Mucosa of stomach (tissue), 1 donor: ENCODE data around the gene BPIFB6.

ENCODE experiments used
- H3K27me3 ChIP-seq: one replicate; pipeline ENCODE4 v1.7.0; 2013; ENCODE audit warnings: mild to moderate bottlenecking, low read length; ENCODE audit not compliant: control insufficient read depth, insufficient read depth
- H3K36me3 ChIP-seq: one replicate; pipeline ENCODE4 v1.7.0; 2013; ENCODE audit warnings: low read length; ENCODE audit not compliant: control insufficient read depth, insufficient read depth
- H3K4me1 ChIP-seq: one replicate; pipeline ENCODE4 v1.7.0; 2013; ENCODE audit warnings: mild to moderate bottlenecking, low read length; ENCODE audit not compliant: control insufficient read depth, insufficient read depth
- H3K4me3 ChIP-seq: one replicate; pipeline ENCODE4 v1.7.0; 2013; ENCODE audit warnings: low read length
- H3K9ac ChIP-seq: one replicate; pipeline ENCODE4 v1.7.0; 2013; ENCODE audit warnings: mild to moderate bottlenecking, low read length, moderate library complexity
- H3K9me3 ChIP-seq: one replicate; pipeline ENCODE4 v1.7.0; 2013; ENCODE audit warnings: mild to moderate bottlenecking, low read length, moderate library complexity; ENCODE audit not compliant: control insufficient read depth
- donor health status: Pancreatic carcinoma.

The BPIFB6 gene

DNA sequence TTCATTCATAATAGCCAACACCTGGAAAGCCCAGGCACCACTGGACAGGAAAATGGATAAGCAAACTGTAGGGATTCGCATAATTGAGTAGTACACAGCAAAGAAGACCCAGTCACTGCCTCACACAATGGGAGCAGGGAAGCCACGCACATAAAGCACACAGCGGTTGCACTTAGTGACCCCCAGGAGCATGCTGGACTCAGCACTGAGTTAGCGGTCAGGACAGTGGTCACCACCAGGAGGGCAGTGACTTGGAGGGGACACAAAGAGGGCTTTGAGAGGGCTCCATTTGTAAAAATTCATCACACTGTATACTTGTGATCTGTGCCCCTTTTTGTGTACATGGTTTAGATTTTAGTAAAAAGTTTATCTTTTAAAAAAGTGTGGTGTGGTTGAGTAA is 19.9 kb downstream of the BPIFB6 start:
- H3K9me3 ChIP-seq, result no peaks in the 10 kb centered on the region
- no peaks in the 10 kb centered on the region for H3K27me3 ChIP-seq
- H3K9ac ChIP-seq, result no peak overlapping the region
- no peak overlapping the region for H3K4me3 ChIP-seq
- no peaks in the 10 kb centered on the region for H3K4me1 ChIP-seq
- no peaks in the 10 kb centered on the region for H3K36me3 ChIP-seq

DNA sequence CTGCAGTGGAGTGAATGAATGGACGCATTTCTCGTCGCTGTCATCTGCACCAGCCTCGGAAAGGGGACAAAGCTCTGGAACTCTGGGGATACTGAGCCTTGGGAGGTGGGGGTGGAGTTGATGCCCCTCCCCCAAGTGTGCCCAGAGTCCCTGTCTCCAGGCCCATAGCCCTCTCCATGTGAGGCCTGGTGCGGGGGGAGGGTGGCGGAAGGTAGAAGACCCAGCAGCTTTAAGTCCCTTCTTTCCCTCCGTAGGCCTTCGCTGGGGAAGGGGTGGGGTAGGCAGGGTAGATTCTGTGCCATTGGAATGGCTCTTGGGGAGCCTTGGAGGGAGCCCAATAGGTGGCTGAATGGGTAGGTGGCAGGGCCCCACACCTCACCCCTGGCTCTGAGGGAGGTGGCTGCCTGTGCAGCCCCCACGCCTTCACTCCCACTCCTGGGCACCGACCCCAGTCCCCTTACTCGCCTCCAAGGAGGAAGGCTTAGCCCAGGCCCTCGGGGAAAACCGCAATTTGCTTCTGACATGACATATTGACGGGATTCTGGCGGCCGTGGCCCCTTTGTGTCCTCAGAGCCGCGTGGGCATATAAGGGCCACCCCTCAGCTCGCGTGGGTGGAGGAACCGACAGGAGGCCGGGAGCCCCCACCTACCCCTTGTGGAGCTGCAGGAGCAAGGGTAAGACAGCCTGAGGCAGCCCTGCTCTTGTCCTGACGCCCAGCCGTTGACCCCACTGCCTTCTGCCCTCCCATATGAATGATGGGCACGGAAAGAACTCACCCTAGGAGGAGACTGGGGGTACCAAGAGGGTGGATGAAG is 22.1 kb downstream of the BPIFB6 start, which contains the start of gene BPIFB3:
TSS of gene BPIFB3 (plus strand) at position 613 of the 816 bp plus-strand sequence. CDS start 1,533 bp downstream, outside the sequence.
- H3K9ac ChIP-seq, result no peak within 1 kb of the TSS
- H3K9me3 ChIP-seq, result no peaks in the 10 kb centered on the region
- H3K36me3 ChIP-seq, result no peaks in the 10 kb centered on the region
- H3K4me1 ChIP-seq, result no peaks in the 10 kb centered on the region
- H3K27me3 ChIP-seq, result no peaks in the 10 kb centered on the region
- no peak within 1 kb of the TSS for H3K4me3 ChIP-seq

DNA sequence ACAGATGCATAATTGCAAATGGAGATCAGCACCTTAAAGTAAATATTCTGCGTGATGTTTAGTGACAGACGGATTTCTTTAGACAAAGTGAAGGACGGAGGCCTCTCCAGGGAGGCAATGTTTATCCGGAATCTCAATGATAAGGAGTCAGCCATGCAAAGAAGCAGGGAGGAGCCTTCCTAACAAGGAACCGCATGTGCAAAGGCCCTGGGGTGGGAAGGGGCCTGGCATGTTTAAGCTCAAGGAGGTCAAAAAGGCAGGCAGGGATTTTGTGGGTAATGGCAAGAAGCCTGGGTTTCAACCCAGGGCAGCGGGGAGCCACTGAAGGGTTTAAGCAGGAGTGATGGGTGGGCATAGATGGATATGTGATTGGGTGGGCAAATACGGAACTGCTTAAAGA is 22.9 kb downstream of the BPIFB6 start:
- no peaks in the 10 kb centered on the region for H3K9me3 ChIP-seq
- H3K36me3 ChIP-seq, result no peaks in the 10 kb centered on the region
- H3K9ac ChIP-seq, result no peak overlapping the region
- no peaks in the 10 kb centered on the region for H3K4me1 ChIP-seq
- H3K4me3 ChIP-seq, result no peak overlapping the region
- no peaks in the 10 kb centered on the region for H3K27me3 ChIP-seq

DNA sequence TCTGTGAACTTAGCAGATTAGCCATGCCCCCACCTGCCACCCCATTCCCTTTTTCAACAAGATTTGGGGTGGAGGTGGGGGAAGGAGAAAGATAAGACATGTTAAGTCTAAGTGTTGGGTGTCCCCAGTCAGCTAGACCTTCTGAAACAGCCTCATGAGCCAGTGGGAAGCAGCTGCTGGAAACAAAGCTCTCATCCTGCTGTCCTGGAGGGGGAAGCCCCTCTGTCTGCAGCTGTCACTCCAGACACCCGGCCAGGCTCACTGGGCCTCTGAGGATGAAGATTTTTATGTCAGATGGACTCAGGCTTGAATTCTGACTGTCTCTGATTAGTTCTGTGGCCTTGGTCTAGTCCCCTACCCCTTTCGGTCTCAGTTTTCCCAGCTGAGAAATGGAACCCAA is 23.3 kb downstream of the BPIFB6 start:
- no peaks in the 10 kb centered on the region for H3K27me3 ChIP-seq
- H3K4me3 ChIP-seq, result no peak overlapping the region
- no peak overlapping the region for H3K9ac ChIP-seq
- no peaks in the 10 kb centered on the region for H3K9me3 ChIP-seq
- no peaks in the 10 kb centered on the region for H3K4me1 ChIP-seq
- no peaks in the 10 kb centered on the region for H3K36me3 ChIP-seq

DNA sequence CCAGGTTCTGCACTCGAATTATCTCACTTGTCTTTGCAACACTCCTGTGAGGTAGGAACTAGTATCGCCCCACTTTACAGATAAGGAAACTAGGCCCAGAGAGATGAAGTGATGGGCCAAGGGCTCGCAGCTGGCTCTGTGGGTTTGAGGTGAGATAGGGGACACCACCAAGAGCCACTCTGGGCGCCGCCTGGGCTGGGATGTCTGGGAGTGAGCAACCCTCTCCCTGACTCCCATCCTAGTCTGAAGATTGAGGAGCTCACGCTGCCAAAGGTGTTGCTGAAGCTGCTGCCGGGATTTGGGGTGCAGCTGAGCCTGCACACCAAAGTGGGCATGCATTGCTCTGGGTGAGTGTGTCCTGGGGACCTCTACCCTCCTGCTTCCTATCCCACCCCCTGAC is 27.7 kb downstream of the BPIFB6 start:
- Histone ChIP-seq H3K4me3 (no peak overlapping the region), H3K9ac (no peak overlapping the region), H3K4me1 (no peaks in the 10 kb centered on the region), H3K27me3 (no peaks in the 10 kb centered on the region), H3K9me3 (no peaks in the 10 kb centered on the region), H3K36me3 (no peaks in the 10 kb centered on the region)

DNA sequence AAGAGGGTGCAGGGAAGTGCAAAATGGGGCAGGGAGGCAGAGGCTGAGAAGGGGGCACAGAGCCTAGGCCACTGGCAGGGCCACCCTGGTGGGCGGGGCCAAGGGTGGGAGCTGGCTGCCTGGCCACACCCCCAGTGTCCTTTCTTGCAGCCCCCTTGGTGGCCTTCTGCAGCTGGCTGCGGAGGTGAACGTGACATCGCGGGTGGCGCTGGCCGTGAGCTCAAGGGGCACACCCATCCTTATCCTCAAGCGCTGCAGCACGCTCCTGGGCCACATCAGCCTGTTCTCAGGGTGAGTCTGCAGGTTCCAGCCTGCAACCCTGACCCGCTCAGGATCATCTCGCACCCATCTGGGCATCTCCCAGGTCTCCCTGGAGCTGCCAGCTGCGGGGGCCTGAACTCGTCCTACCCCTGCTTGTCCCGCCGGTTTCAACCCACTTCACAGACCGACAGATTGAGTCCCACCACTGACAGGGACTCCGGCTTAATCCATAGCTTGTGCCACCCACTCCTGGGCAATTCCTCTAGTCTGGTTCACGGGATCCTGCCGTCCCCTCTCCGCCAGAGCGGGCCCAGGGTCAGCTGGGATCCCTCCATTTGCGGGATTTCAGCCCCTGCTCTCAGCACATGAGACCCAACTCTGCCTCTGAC is 28.4 kb downstream of the BPIFB6 start:
- Histone ChIP-seq H3K36me3 (no peaks in the 10 kb centered on the region), H3K9ac (no peak overlapping the region), H3K27me3 (no peaks in the 10 kb centered on the region), H3K9me3 (no peaks in the 10 kb centered on the region), H3K4me1 (no peaks in the 10 kb centered on the region), H3K4me3 (no peak overlapping the region)

DNA sequence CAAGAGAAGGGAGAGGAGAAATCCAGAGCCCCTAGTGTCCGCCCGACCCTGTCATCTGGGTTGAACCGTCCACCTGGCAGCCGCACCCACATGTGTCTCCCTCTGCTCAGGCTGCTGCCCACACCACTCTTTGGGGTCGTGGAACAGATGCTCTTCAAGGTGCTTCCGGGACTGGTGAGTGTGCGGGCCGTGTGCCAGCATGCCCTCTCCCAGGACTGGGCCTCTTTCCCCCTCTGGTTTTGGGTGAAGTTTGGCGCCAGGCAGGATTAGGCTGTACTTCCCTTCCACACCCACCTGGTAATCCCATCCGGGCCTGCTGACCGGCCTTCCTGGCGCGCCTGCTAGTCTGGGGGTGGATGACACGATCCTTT is 30.2 kb downstream of the BPIFB6 start:
- Histone ChIP-seq H3K36me3 (no peaks in the 10 kb centered on the region), H3K9me3 (no peaks in the 10 kb centered on the region), H3K4me3 (no peak overlapping the region), H3K4me1 (no peaks in the 10 kb centered on the region), H3K27me3 (no peaks in the 10 kb centered on the region), H3K9ac (no peak overlapping the region)

DNA sequence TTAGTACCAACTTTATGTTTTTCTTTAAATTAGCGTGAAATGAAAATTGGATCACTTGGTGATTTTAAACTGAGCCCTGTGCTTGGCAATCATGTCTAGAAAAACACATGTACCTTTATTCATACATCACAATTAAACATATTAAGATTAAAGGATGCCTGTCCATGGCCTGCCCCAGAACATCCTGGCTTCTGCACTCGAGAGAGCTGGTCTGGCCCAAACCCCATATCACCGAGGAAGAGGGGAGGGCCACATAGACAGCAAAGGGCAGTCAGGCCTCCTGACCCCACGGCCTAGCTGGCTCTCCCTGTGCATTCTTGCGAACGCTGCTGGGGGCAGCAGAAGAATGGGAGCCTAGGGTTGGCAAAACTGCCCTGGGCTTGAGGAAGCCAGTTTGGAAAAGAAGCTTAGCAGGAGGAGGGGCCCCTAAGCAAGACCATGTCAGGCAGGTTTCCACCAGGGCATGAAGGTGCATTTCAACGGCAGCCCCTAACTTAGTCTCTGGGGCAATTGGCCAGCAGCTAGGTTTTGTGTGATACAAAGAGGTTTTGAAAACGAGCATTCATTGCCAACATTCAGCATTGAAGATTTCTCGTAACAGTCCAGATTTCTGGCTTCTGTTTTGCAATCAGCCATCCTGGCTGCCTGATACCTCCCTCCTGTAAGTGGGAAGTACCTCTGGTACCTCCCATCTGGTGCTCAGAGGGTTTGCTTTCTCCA is 30.8 kb downstream of the BPIFB6 start:
- H3K9ac ChIP-seq, result no peak overlapping the region
- H3K36me3 ChIP-seq, result no peaks in the 10 kb centered on the region
- H3K9me3 ChIP-seq, result no peaks in the 10 kb centered on the region
- H3K4me3 ChIP-seq, result no peak overlapping the region
- no peaks in the 10 kb centered on the region for H3K27me3 ChIP-seq
- H3K4me1 ChIP-seq, result no peaks in the 10 kb centered on the region

DNA sequence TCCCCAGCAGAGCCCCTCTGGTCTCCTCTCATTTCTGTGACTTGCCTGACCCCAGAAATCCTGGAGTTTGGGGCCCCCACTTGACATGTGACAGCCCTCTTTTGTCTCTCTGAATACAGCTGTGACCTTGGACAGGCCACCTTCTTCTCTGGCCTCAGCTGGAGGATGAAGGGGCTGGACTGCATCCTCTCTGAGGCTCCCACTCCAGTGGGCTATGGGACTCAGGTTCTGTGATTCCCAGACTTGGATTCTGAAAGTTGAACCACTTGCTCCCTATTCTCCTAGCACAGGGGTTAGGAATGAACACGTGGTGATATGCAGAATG is 31.3 kb downstream of the BPIFB6 start:
- no peaks in the 10 kb centered on the region for H3K4me1 ChIP-seq
- H3K36me3 ChIP-seq, result no peaks in the 10 kb centered on the region
- no peak overlapping the region for H3K9ac ChIP-seq
- H3K9me3 ChIP-seq, result no peaks in the 10 kb centered on the region
- no peaks in the 10 kb centered on the region for H3K27me3 ChIP-seq
- no peak overlapping the region for H3K4me3 ChIP-seq

DNA sequence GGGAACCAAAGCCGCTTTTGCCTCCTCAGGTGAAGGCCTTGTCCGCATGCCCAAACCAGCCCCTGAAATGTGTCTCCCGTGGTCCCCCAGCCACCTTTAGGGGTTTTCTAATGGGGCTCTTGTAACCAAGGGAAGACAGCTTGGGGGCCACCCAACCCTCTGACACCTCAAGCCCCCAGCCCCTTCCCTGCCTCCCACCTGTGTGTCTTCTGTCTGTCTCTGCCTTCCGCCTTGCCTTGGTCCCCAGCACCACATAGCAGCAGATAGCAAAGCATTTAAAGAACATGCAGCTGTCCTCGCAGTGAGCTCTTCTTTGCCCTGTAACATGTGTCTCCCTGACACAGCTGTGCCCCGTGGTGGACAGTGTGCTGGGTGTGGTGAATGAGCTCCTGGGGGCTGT is 31.8 kb downstream of the BPIFB6 start:
- H3K9ac ChIP-seq, result no peak overlapping the region
- H3K36me3 ChIP-seq, result no peaks in the 10 kb centered on the region
- no peaks in the 10 kb centered on the region for H3K27me3 ChIP-seq
- no peaks in the 10 kb centered on the region for H3K9me3 ChIP-seq
- H3K4me1 ChIP-seq, result no peaks in the 10 kb centered on the region
- no peak overlapping the region for H3K4me3 ChIP-seq

DNA sequence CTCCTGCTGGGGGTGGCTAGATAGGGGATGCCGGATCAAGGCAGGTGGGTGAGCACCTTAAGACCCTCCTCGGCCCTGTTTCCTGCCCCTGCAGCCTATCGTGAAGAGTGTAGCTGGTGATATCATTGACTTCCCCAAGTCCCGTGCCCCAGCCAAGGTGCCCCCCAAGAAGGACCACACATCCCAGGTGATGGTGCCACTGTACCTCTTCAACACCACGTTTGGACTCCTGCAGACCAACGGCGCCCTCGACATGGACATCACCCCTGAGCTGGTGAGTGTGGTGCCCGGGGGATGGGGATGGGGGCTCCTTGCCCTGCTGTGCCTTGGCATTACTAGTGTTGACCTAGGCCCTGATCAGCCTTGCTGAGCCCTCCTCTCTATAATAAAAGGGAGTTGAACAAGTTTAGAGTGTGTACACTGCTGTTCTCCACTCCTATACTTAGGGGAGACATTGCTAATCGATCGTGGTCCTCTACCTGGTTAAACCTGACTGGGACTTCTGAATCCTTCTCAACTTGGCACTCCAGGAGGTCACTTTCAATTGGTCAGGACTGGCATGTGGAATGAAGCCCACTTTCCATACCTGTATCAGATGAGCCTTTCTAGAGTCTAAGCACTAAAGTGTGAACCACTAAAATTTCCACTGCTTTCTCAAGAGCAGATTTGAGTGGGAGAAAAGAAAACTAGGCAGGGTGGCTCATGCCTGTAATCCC is 33.3 kb downstream of the BPIFB6 start:
- Histone ChIP-seq H3K4me3 (no peak overlapping the region), H3K9ac (no peak overlapping the region), H3K9me3 (no peaks in the 10 kb centered on the region), H3K27me3 (no peaks in the 10 kb centered on the region), H3K36me3 (no peaks in the 10 kb centered on the region), H3K4me1 (no peaks in the 10 kb centered on the region)

DNA sequence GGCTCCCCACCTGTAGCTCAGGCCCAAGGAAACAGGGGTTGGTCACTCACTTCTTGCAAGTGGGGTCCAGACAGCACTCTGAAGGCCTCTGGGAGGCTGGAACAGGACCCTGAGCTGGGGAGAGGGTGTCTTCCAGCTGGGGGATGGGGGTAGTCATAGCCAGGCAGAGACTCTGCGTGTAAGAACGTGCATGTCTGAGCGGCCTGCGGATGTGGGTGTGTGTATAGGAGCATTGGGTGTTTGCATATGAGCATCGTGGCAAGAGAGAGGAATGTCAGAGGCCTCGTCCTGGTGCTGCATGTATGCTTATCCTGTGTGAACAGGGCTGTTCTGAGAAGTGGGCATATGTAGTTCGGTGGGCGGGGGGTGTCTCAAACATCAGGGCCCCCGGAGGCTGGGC is 34.3 kb downstream of the BPIFB6 start:
- no peaks in the 10 kb centered on the region for H3K4me1 ChIP-seq
- H3K9me3 ChIP-seq, result no peaks in the 10 kb centered on the region
- H3K36me3 ChIP-seq, result no peaks in the 10 kb centered on the region
- no peak overlapping the region for H3K9ac ChIP-seq
- no peak overlapping the region for H3K4me3 ChIP-seq
- H3K27me3 ChIP-seq, result no peaks in the 10 kb centered on the region
